Activated CD8-positive, alpha-beta T cell treated with anti-CD3 and anti-CD28 coated beads for 36 hours (primary cell): ENCODE data around the gene CHCHD2. TPM values are rescaled to one million over a fixed set of nuclear protein-coding genes. Genes with fewer than 3 reads are reported as not detected.
"Not testable (repeated sequence)": the region's sequence is repeated elsewhere in the genome, so short reads cannot be mapped to it uniquely, and the experiment has no call there.

Experiments used
- ATAC-seq: fragments of 200-7000 bp; cut with Tn5 transposase; one replicate; pipeline ENCODE4 v1.10.0; 2021; ENCODE audit warnings: mild to moderate bottlenecking, moderate library complexity
- CTCF ChIA-PET: fragments of 350-600 bp; sonication (Branson Sonifier 250); formaldehyde crosslinking; loops from one replicate; lab custom pipeline; 2021; ENCODE audit warnings: antibody characterized with exemption; lab: Charles Lee
- POLR2A ChIA-PET: fragments of 350-600 bp; sonication (Branson Sonifier 250); formaldehyde crosslinking; loops from one replicate; lab custom pipeline; 2021; ENCODE audit warnings: antibody characterized with exemption; lab: Charles Lee
- DNase-seq: peaks from one replicate; pipeline ENCODE4 v3.0.0-alpha.2; 2020
- H3K27ac Mint-ChIP-seq: one replicate; pipeline ENCODE4 v1.8.0; 2021; ENCODE audit warnings: mild to moderate bottlenecking, mixed read lengths
- H3K27me3 Mint-ChIP-seq: one replicate; pipeline ENCODE4 v1.8.0; 2021; ENCODE audit warnings: mixed read lengths
- H3K36me3 Mint-ChIP-seq: one replicate; pipeline ENCODE4 v1.8.0; 2021; ENCODE audit warnings: low read depth, mixed read lengths
- H3K4me1 Mint-ChIP-seq: one replicate; pipeline ENCODE4 v1.8.0; 2021; ENCODE audit warnings: low read depth, mixed read lengths
- H3K4me3 Mint-ChIP-seq: one replicate; pipeline ENCODE4 v1.8.0; 2021; ENCODE audit warnings: mild to moderate bottlenecking, moderate library complexity, mixed read lengths
- H3K9me3 Mint-ChIP-seq: one replicate; pipeline ENCODE4 v1.8.0; 2021; ENCODE audit warnings: mixed read lengths
- CTCF ChIP-seq: fragments of 200-600 bp; IDR thresholded peaks from one replicate; pipeline ENCODE4 v1.8.0; 2022; ENCODE audit warnings: antibody characterized with exemption, mild to moderate bottlenecking
- intact Hi-C: fragments of 100-400 bp; cut with micrococcal nuclease; formaldehyde crosslinking; loops from one replicate; pipeline ENCODE4 v1.10.0; 2022
- total RNA-seq, 2 experiments: library from RNA; stranded (reverse); gene quantifications; one replicate each; pipeline ENCODE4 v1.2.3, GENCODE V29; 2021

The CHCHD2 gene
- total RNA-seq, 2 experiments from 2014 or later, result 726 to 748 TPM

- CTCF ChIA-PET, result interaction anchor here (1.0 to 1.8 kb wide), 2 partner anchors 16 to 31 kb away, joined by 3 to 11 read pairs; no protein-coding TSS in a partner anchor
- intact Hi-C loops, result loop anchor here (5.0 kb wide), 1 partner anchor 53 kb away; the partner anchor contains the start of genes CCT6A and PSPH
Measured at GRCh38 chr7:56105508-56105907, 768 bp downstream of the CHCHD2 start.

GRCh38 chr7:56104138-56104537, 2.1 kb downstream of the CHCHD2 start:
- DNase-seq, H3K27me3 Mint-ChIP-seq, H3K9me3 Mint-ChIP-seq, H3K27ac Mint-ChIP-seq, intact Hi-C loops, ATAC-seq: not testable (repeated sequence)
- Mint-ChIP-seq H3K4me1 (peaks cover 29% of the 10 kb centered on the region), H3K4me3 (peak overlapping the region; percentile 100), H3K36me3 (peaks cover 53% of the 10 kb centered on the region)
- ChIA-PET CTCF (interaction anchor here (0.7 kb wide), 1 partner anchor 30 kb away, joined by 3 read pairs; no protein-coding TSS in a partner anchor), POLR2A (interaction anchor here (0.7 to 1.8 kb wide), 3 partner anchors 12 to 768 kb away, joined by 3 to 5 read pairs (median 3); no protein-coding TSS in a partner anchor)

More at GRCh38 chr7:56105508-56105907, 768 bp downstream of the CHCHD2 start:
- DNase-seq (peak; percentile 51), ATAC-seq (peak; percentile 17)
- peaks cover 50% of the 10 kb centered on the region for H3K36me3 Mint-ChIP-seq
- peak overlapping the region; percentile 99 for H3K27ac Mint-ChIP-seq
- POLR2A ChIA-PET, result interaction anchor here (0.6 to 1.0 kb wide), 3 partner anchors 17 to 740 kb away, joined by 3 read pairs; no protein-coding TSS in a partner anchor
- peak overlapping the region; percentile 100 for H3K4me3 Mint-ChIP-seq
- H3K4me1 Mint-ChIP-seq, result peaks cover 31% of the 10 kb centered on the region
- peaks cover 5% of the 10 kb centered on the region for H3K9me3 Mint-ChIP-seq
- TF ChIP-seq CTCF, result no peak
- no peaks in the 10 kb centered on the region for H3K27me3 Mint-ChIP-seq

- H3K4me1 Mint-ChIP-seq, result peaks cover 15% of the 10 kb centered on the region
- DNase-seq (peak; percentile 12), ATAC-seq (peak; percentile 31)
- H3K27me3 Mint-ChIP-seq, result no peaks in the 10 kb centered on the region
- H3K9me3 Mint-ChIP-seq, result no peaks in the 10 kb centered on the region
- H3K27ac Mint-ChIP-seq, result no peak overlapping the region
- POLR2A ChIA-PET, result no interaction called here
- peaks cover 39% of the 10 kb centered on the region for H3K36me3 Mint-ChIP-seq
- no peak overlapping the region for H3K4me3 Mint-ChIP-seq
- no peak for TF ChIP-seq CTCF
- intact Hi-C loops, result no loop called here
- CTCF ChIA-PET, result interaction anchor here (1.9 kb wide), 1 partner anchor 25 kb away, joined by 6 read pairs; no protein-coding TSS in a partner anchor
Measured at GRCh38 chr7:56099653-56100052, 6.6 kb downstream of the CHCHD2 start.

GRCh38 chr7:56098187-56099008, 7.9 kb downstream of the CHCHD2 start:
- H3K27me3 Mint-ChIP-seq, H3K4me1 Mint-ChIP-seq, H3K27ac Mint-ChIP-seq, H3K4me3 Mint-ChIP-seq, H3K9me3 Mint-ChIP-seq, DNase-seq, ATAC-seq, intact Hi-C loops: not testable (repeated sequence)
- H3K36me3 Mint-ChIP-seq, result peaks cover 28% of the 10 kb centered on the region
- CTCF ChIA-PET, result interaction anchor here (1.9 kb wide), 1 partner anchor 24 kb away, joined by 6 read pairs; no protein-coding TSS in a partner anchor
- POLR2A ChIA-PET, result interaction anchor here (0.6 kb wide), 2 partner anchors 565 to 832 kb away, joined by 3 to 4 read pairs; no protein-coding TSS in a partner anchor

GRCh38 chr7:56097700-56098099, 8.6 kb downstream of the CHCHD2 start:
- TF ChIP-seq CTCF, result no peak
- Mint-ChIP-seq H3K27me3 (no peaks in the 10 kb centered on the region), H3K4me1 (peaks cover 5% of the 10 kb centered on the region), H3K36me3 (peaks cover 25% of the 10 kb centered on the region), H3K4me3 (no peak overlapping the region), H3K9me3 (no peaks in the 10 kb centered on the region), H3K27ac (no peak overlapping the region)
- ChIA-PET CTCF (interaction anchor here (1.9 kb wide), 1 partner anchor 23 kb away, joined by 6 read pairs; no protein-coding TSS in a partner anchor), POLR2A (no interaction called here)
- ATAC-seq, result no peak
- DNase-seq, result no peak
- intact Hi-C loops, result no loop called here
